HG03095 (cell line): ENCODE data around the gene ADM5.

Experiments used
- ATAC-seq: cut with Tn5 transposase; IDR thresholded peaks from one replicate; pipeline ENCODE4 v1.9.1; 2021; ENCODE audit warnings: moderate library complexity; ENCODE audit not compliant: unreplicated experiment

Gene ADM5

GRCh38 chr19:49679771-49680413 lies 9.5 kb upstream of the ADM5 start:
- ATAC-seq = no peak

- ATAC-seq = no peak
These were observed 8.7 kb upstream of the ADM5 start for GRCh38 chr19:49680421-49681351.

- ATAC-seq = no peak
These were observed 7.6 kb upstream of the ADM5 start for GRCh38 chr19:49681830-49682229.

DNA sequence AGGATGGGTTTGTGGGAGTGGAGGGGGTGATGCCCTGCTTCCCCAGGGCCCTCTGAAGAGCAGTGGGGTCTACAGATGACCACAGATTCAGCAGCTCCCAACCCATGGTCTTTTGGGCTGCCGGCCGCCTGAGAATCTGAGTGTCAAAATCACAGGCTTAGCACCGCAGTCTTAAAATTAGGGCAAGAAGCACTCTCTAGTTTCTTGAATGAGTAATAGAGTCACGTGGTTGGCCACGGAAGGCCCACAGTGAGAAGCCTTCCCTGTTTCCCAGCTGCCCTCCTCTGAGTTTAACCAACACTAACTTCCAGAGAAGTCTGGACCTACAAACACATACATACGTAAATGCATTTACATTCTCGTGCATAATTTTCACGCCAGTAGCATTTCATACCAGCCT lies 7.1 kb upstream of the ADM5 start:
- no peak for ATAC-seq

GRCh38 chr19:49683814-49684250 lies 5.6 kb upstream of the ADM5 start:
- ATAC-seq = no peak

DNA sequence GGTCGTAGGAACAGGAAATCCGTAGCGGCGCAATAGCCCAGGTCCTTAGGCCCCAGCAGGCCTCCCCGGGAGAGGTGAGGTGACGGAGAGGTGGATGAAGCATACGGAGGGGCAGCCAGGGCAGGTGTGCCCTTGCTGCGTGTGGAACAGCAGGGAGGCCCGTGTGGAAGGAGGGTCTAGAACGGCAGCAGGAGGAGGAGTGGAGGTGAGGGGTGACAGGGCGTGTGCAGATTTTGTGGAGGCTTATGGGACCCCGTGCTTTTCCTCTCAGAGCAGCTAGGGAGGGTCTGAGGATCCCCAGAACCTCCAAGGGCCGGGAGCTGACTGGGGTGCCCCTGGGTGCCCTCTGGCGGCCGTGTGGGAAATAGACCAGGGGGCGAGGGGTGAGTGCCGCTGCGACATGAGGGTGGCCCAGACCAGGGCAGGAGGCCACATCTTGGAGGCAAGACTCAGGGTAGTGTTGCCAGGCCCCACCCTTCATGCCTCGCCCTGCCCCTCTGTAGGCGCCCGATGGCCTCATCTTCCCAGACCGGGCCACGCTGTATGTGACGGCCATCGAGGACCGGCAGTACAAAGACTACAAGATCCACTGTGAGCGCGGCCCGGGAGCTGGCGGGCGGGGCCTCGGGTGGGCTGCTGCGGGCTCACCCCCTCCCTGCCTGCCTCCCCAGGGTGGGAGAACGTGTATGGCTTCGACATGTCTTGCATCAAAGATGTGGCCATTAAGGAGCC lies 5.0 kb upstream of the ADM5 start:
- ATAC-seq = no peak

DNA sequence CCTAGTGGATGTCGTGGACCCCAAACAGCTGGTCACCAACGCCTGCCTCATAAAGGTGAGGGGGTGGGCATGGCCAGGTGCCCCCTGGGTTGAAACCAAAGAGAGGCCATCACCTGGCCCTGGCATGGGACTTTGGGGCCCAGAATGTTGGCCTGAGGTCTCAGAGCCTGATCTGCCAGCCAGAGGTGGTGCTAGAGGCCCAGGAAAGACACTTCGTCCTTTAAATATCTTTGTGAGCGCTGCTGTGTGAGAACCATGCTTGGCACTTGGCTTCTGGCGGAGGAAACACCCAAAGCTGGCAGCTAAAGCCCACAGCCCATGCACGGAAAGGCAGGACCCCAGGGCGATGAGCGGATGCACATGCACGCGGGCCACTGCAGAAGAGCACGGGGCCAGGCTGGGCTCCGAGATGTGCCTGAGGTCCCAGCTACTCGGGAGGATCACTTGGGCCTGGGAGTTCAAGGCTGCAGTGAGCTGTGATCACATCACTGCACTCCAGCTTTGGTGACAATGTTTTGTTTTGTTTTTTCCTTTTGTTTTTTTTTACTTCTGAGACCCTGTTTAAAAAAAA lies 4.3 kb upstream of the ADM5 start:
- no peak for ATAC-seq

- no peak for ATAC-seq
These were observed 3.5 kb upstream of the ADM5 start for GRCh38 chr19:49685845-49686332.

GRCh38 chr19:49686503-49687088 lies 2.8 kb upstream of the ADM5 start:
- ATAC-seq = no peak

GRCh38 chr19:49687150-49687549 lies 2.2 kb upstream of the ADM5 start:
- ATAC-seq = no peak

- ATAC-seq = no peak
These were observed 1.7 kb upstream of the ADM5 start for GRCh38 chr19:49687566-49688316.

DNA sequence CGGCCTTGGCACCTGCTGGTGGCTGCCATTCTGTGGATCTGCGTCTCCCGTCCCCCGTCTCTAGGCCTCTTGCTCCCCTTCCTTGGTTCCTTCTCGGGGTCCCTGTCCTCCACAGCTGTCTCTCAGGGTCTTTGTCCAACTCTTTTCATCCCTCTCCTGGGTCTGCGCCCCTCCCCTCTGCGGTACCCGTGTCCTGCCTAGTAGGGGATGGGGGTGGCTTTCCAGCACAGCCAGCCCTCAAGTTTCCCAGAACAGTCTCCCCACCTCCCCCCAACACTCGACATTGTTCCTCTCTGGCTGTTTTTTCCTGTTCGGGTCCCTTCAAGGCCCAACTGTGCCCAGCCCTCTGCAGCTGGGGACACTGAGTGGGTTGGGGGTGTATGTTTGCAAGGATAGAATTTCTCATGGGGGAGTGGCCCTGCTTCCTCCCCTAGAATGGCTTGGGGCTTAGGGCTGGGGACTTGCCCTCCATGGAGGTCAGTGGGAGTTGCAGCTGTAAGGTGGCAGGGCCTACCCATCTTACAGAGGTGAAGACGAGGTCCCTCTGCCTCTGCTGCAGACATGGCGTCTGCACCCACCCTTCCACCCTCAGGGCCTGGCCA lies 762 bp upstream of the ADM5 start:
- ATAC-seq = no peak

DNA sequence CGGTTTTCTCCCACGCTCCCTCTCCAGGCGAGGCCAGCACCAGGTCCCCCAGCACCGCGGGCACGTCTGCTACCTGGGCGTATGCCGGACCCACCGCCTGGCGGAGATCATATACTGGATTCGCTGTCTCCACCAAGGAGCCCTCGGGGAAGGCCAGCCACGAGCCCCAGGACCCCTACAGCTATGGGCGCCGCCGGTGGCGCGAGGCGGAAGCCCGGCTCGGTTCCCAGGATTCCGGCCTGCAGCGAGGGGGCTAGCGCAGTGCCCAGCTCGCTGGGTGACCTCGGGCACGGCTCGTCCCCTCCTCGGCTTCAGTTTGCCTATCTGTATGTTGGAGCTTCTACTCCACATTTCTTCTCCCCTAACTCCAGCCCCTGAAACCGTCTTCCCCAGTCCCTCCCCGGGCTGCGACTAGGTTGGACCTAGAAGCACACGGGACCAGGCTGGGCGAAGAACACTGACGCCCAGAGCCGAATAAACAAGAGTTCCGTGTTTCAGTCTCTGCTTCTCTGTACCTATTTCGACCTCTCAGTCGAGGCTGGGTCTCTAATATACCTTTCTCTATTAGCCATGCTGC lies 773 bp downstream of the ADM5 start:
- ATAC-seq = no peak

- ATAC-seq = no peak
These were observed 1.4 kb downstream of the ADM5 start, which contains the start of gene CPT1C for GRCh38 chr19:49690656-49691242. Gene CPT1C (plus strand): TSS chr19:49691116. CDS start chr19:49692253, 1,137 bp downstream.

GRCh38 chr19:49691243-49692146 lies 2.1 kb downstream of the ADM5 start:
- no peak for ATAC-seq

- no peak for ATAC-seq
These were observed 2.7 kb downstream of the ADM5 start for GRCh38 chr19:49692147-49692506.

GRCh38 chr19:49696115-49696514 lies 6.7 kb downstream of the ADM5 start:
- ATAC-seq = no peak

- no peak for ATAC-seq
These were observed 7.5 kb downstream of the ADM5 start for GRCh38 chr19:49696865-49697264.
